Measurements from ENCODE around the gene ADCY9. TPM values are rescaled to one million over a fixed set of nuclear protein-coding genes. Genes with fewer than 3 reads are reported as not detected.
A peak's percentile ranks its signal among the peaks of the same experiment; 100 is the strongest.

ADCY9 gene
- total RNA-seq, 1 experiment from 2014 or later = 10.5 TPM

DNA sequence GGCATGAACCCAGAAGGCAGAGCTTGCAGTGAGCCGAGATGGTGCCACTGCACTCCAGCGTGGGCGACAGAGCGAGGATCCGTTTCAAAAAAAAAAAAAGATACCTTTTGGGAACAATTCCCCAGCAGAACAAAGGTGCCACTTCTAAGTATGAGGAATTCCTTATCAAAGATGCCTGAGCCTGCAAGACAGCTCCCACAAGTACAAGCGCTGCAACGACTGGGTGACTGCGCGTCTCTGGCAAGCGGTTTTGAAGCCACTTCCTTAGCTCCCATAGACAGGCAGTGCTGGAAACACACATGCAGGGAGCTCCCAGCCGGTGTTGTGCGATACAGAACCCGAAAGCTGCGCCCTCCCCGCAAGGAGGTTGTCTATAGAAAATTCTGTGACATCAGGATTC lies 60.5 kb downstream of the ADCY9 start:
- H3K79me2 ChIP-seq (ENCODE audit: low read depth) = no peaks in the 10 kb centered on the region
- ChIA-PET CTCF (interaction anchor here (0.6 kb wide), 1 partner anchor 199 kb away, joined by 5 read pairs; no protein-coding TSS in a partner anchor), POLR2A (ENCODE audit: unreplicated experiment) (no interaction called here)
- H3K4me3 ChIP-seq = no peak overlapping the region
- DNase-seq = no peak
- H3K9me2 ChIP-seq (ENCODE audit: insufficient read depth) = no peaks in the 10 kb centered on the region
- H2AFZ ChIP-seq = no peak overlapping the region
- no peak overlapping the region for H3K4me2 ChIP-seq
- H4K20me1 ChIP-seq (ENCODE audit: insufficient read depth) = no peaks in the 10 kb centered on the region
- BruUV-seq (replicated peaks) = no TSS peak
- TF ChIP-seq, protein P1, sequence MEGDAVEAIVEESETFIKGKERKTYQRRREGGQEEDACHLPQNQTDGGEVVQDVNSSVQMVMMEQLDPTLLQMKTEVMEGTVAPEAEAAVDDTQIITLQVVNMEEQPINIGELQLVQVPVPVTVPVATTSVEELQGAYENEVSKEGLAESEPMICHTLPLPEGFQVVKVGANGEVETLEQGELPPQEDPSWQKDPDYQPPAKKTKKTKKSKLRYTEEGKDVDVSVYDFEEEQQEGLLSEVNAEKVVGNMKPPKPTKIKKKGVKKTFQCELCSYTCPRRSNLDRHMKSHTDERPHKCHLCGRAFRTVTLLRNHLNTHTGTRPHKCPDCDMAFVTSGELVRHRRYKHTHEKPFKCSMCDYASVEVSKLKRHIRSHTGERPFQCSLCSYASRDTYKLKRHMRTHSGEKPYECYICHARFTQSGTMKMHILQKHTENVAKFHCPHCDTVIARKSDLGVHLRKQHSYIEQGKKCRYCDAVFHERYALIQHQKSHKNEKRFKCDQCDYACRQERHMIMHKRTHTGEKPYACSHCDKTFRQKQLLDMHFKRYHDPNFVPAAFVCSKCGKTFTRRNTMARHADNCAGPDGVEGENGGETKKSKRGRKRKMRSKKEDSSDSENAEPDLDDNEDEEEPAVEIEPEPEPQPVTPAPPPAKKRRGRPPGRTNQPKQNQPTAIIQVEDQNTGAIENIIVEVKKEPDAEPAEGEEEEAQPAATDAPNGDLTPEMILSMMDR (conservative IDR thresholded peaks at IDR 0.05) = no peak
- TF ChIP-seq EZH2 (IDR thresholded peaks at IDR 0.05; ENCODE audit: low read depth) = no peak
- no peaks in the 10 kb centered on the region for H3K27me3 ChIP-seq (ENCODE audit: insufficient read depth, low read depth)
- 0 out of 2 replicates have a peak, but pooled peaks cover 3% of the 10 kb centered on the region for H3K36me3 ChIP-seq (ENCODE audit: low read depth)
- H3K27ac ChIP-seq = no peak overlapping the region
- H3F3A ChIP-seq (ENCODE audit: insufficient read depth, low read depth) = peaks cover 26% of the 10 kb centered on the region
- intact Hi-C loops (cut with micrococcal nuclease; ENCODE audit: unreplicated experiment) = no loop called here
- H3K9me3 ChIP-seq (ENCODE audit: insufficient read depth, low read depth) = peaks cover 4% of the 10 kb centered on the region; the same call in 1 of the 2 replicates
- peaks cover 27% of the 10 kb centered on the region for H3K4me1 ChIP-seq (replicated peaks; ENCODE audit: insufficient read depth)

DNA sequence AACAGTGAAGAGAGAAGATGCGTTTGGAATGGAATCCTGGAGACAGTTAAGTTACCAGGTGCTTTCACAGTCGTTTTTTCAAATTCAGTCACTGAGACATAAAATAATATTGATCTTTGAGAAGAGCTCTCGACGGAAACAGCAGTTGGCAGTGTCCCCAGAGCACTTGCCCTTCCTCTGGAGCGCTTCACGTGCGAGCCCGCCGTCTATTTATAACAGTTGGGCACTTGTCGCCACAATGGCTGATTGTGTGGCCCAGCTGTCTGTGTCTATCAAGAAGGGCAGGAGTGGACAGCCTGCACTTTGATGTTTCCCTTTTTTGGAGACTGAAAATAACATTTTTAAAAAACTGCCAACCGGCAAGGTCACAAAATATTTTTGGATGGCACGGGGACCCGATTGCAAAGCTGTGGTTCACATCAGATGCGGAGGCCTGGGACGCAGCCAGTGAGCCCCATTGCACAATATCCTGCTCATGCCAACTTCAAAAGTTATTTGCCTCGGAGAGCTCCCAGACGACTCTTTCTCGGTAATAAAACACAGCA lies 62.9 kb downstream of the ADCY9 start:
- Histone ChIP-seq H3K27me3 (ENCODE audit: insufficient read depth, low read depth) (no peaks in the 10 kb centered on the region), H3K4me3 (peak overlapping the region; percentile 41; the same call in 1 of the 2 replicates), H4K20me1 (ENCODE audit: insufficient read depth) (no peaks in the 10 kb centered on the region), H3K79me2 (ENCODE audit: low read depth) (no peaks in the 10 kb centered on the region), H3K9me3 (ENCODE audit: insufficient read depth, low read depth) (no peaks in the 10 kb centered on the region), H2AFZ (peak overlapping the region; percentile 27), H3K27ac (peak overlapping the region; percentile 44), H3F3A (ENCODE audit: insufficient read depth, low read depth) (peaks cover 26% of the 10 kb centered on the region), H3K9me2 (ENCODE audit: insufficient read depth) (no peaks in the 10 kb centered on the region), H3K4me2 (peak overlapping the region; percentile 68), H3K36me3 (ENCODE audit: low read depth) (no peaks in the 10 kb centered on the region), H3K4me1 (replicated peaks; ENCODE audit: insufficient read depth) (peaks cover 27% of the 10 kb centered on the region)
- ChIA-PET POLR2A (ENCODE audit: unreplicated experiment) (no interaction called here), CTCF (interaction anchor here (0.5 to 1.0 kb wide), 2 partner anchors 41 to 201 kb away, joined by 3 to 4 read pairs; no protein-coding TSS in a partner anchor)
- intact Hi-C loops (cut with micrococcal nuclease; ENCODE audit: unreplicated experiment) = no loop called here
- no peak for DNase-seq
- BruUV-seq (replicated peaks) = no TSS peak
- TF ChIP-seq, protein P1 (conservative IDR thresholded peaks at IDR 0.05) = no peak
- TF ChIP-seq EZH2 (IDR thresholded peaks at IDR 0.05; ENCODE audit: low read depth) = no peak

DNA sequence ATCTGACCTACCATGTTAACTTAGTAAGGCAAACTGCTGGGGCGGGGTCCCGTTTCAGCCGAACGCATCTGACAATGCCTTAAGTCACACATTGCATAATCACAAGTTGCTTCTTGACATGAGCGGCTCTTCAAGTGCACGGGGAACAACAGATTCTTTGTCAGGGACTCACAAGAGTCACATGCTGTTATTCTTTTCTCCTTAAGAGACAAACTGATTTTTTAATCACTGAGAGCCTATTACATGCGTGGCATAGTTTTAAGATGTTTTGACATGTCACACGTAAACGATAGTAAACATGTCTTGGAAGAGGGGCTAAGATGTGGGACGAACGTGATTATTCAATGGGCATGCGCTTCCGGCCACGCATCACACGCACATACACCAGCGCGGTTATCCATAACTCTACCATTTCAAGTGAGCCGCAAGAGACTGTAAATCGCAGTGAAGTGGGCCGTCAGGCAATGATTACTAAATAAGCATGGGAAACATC lies 63.4 kb downstream of the ADCY9 start:
- H3K9me2 ChIP-seq (ENCODE audit: insufficient read depth) = no peaks in the 10 kb centered on the region
- no peaks in the 10 kb centered on the region for H3K27me3 ChIP-seq (ENCODE audit: insufficient read depth, low read depth)
- ChIA-PET CTCF (no interaction called here), POLR2A (ENCODE audit: unreplicated experiment) (no interaction called here)
- H3K27ac ChIP-seq = peak overlapping the region; percentile 44
- no peaks in the 10 kb centered on the region for H3K36me3 ChIP-seq (ENCODE audit: low read depth)
- H3K9me3 ChIP-seq (ENCODE audit: insufficient read depth, low read depth) = no peaks in the 10 kb centered on the region
- no peak for DNase-seq
- TF ChIP-seq, protein P1 (conservative IDR thresholded peaks at IDR 0.05) = no peak
- no peak for TF ChIP-seq EZH2 (IDR thresholded peaks at IDR 0.05; ENCODE audit: low read depth)
- no TSS peak for BruUV-seq (replicated peaks)
- H3K4me1 ChIP-seq (replicated peaks; ENCODE audit: insufficient read depth) = peaks cover 27% of the 10 kb centered on the region
- H3F3A ChIP-seq (ENCODE audit: insufficient read depth, low read depth) = peaks cover 26% of the 10 kb centered on the region
- H2AFZ ChIP-seq = 0 out of 2 replicates have a peak overlapping the region, but pooled peaks have one; percentile 27
- no peaks in the 10 kb centered on the region for H3K79me2 ChIP-seq (ENCODE audit: low read depth)
- H4K20me1 ChIP-seq (ENCODE audit: insufficient read depth) = no peaks in the 10 kb centered on the region
- H3K4me2 ChIP-seq = peak overlapping the region; percentile 68
- intact Hi-C loops (cut with micrococcal nuclease; ENCODE audit: unreplicated experiment) = no loop called here
- peak overlapping the region; percentile 41; the same call in 1 of the 2 replicates for H3K4me3 ChIP-seq

Measured in PC-9 (cell line).